Endothelial cell of umbilical vein (primary cell): ENCODE data around the gene TBC1D8. TPM values are rescaled to one million over a fixed set of nuclear protein-coding genes. Genes with fewer than 3 reads are reported as not detected.

Experiments
- BruUV-seq: library from RNA; stranded (reverse); fragments of 400-500 nt; replicated peaks from 2 replicates; lab custom pipeline; 2021; lab: Mats Ljungman, UMichigan
- CTCF ChIA-PET: fragments of 300-600, 350-600 bp; sonication (Branson Sonifier 250); formaldehyde crosslinking; loops from one replicate; lab custom pipeline; 2021; ENCODE audit warnings: antibody characterized with exemption, inconsistent platforms; lab: Charles Lee
- POLR2A ChIA-PET: fragments of 300-600, 350-600 bp; sonication (Branson Sonifier 250); formaldehyde crosslinking; loops from one replicate; lab custom pipeline; 2021; ENCODE audit warnings: antibody characterized with exemption, inconsistent platforms; lab: Charles Lee
- DNase-seq: peaks from one replicate; pipeline ENCODE4 v3.0.0-alpha.2; 2011; ENCODE audit warnings: low read depth, low spot score
- FAIRE-seq: peaks from 2 replicates; lab custom pipeline; 2011; peaks lifted over from hg19 to GRCh38; lab: Jason Lieb, UNC
- H2AFZ ChIP-seq: 2 replicates; pipeline ENCODE4 v1.6.0; 2012; ENCODE audit warnings: low read depth, low read length, control low read depth, inconsistent platforms
- H3K27ac ChIP-seq: 2 replicates; pipeline ENCODE4 v1.5.1; 2011; ENCODE audit warnings: low read depth, mild to moderate bottlenecking, control low read depth, low read length, moderate library complexity; ENCODE audit not compliant: insufficient read depth
- H3K27me3 ChIP-seq, 2 experiments: 2 replicates each; pipeline versions ENCODE4 v1.6.0 to v1.6.1; 2011; ENCODE audit warnings: low read length in 2 of 2, mixed read lengths in 1 of 2; ENCODE audit not compliant: control insufficient read depth in 2 of 2, insufficient read depth in 2 of 2
- H3K36me3 ChIP-seq, 2 experiments: 2 replicates in 1 of 2; 3 replicates in 1 of 2; pipeline ENCODE4 v1.5.1; 2011; ENCODE audit warnings: low read length in 2 of 2, mild to moderate bottlenecking in 1 of 2, moderate library complexity in 1 of 2; ENCODE audit not compliant: control insufficient read depth in 2 of 2, insufficient read depth in 2 of 2; ENCODE audit errors: extremely low read depth in 1 of 2
- H3K4me1 ChIP-seq: 3 replicates; pipeline ENCODE4 v1.5.1; 2011; ENCODE audit warnings: mild to moderate bottlenecking, low read length; ENCODE audit not compliant: control insufficient read depth, insufficient read depth; ENCODE audit errors: extremely low read depth
- H3K4me2 ChIP-seq: 2 replicates; pipeline ENCODE4 v1.6.1; 2011; ENCODE audit warnings: low read length, control low read depth, mixed read lengths; ENCODE audit not compliant: insufficient read depth
- H3K4me3 ChIP-seq, 3 experiments: fragments of 200-600 bp in 1 of 3; sonication (generic), shearing (Covaris generic) in 1 of 3; replicated peaks in 1 of 3; 2 replicates each; pipeline ENCODE4 v1.5.1; 2011 to 2016; ENCODE audit warnings: control low read depth in 3 of 3, low read length in 3 of 3, mild to moderate bottlenecking in 2 of 3, inconsistent platforms in 1 of 3, low read depth in 1 of 3, moderate library complexity in 1 of 3; ENCODE audit not compliant: insufficient read depth in 1 of 3
- H3K79me2 ChIP-seq: 2 replicates; pipeline ENCODE4 v1.6.0; 2012; ENCODE audit warnings: low read length, inconsistent platforms; ENCODE audit not compliant: control insufficient read depth, insufficient read depth
- H3K9ac ChIP-seq: replicated peaks from 2 replicates; pipeline ENCODE3; 2011; ENCODE audit warnings: low read length, control low read depth; ENCODE audit not compliant: insufficient read depth; ENCODE audit errors: extremely low read depth
- H3K9me1 ChIP-seq: replicated peaks from 3 replicates; pipeline ENCODE4 v1.6.0; 2011; ENCODE audit warnings: mild to moderate bottlenecking, low read length; ENCODE audit not compliant: control insufficient read depth, insufficient read depth; ENCODE audit errors: extremely low read depth
- H3K9me3 ChIP-seq: replicated peaks from 2 replicates; pipeline ENCODE4 v1.5.1; 2012; ENCODE audit warnings: low read length, inconsistent platforms; ENCODE audit not compliant: control insufficient read depth, insufficient read depth
- H4K20me1 ChIP-seq: replicated peaks from 2 replicates; pipeline ENCODE3; 2011; ENCODE audit warnings: mild to moderate bottlenecking, low read length; ENCODE audit not compliant: control insufficient read depth, insufficient read depth; ENCODE audit errors: extremely low read depth
- CTCF ChIP-seq, 2 donors: IDR thresholded peaks; 1 replicate in 1 of 2; 2 replicates in 1 of 2; pipeline ENCODE4 v1.5.1; 2011; ENCODE audit warnings: low read length in 2 of 2, mild to moderate bottlenecking in 2 of 2, moderate library complexity in 2 of 2, control low read depth in 1 of 2, inconsistent platforms in 1 of 2, low read depth in 1 of 2; ENCODE audit not compliant: insufficient read depth in 1 of 2; ENCODE audit errors: extremely low read depth in 1 of 2
- EZH2 ChIP-seq: IDR thresholded peaks from 2 replicates; pipeline ENCODE4 v1.6.1; 2012; ENCODE audit warnings: borderline replicate concordance, low read depth, mild to moderate bottlenecking, moderate library complexity, low read length, inconsistent platforms; ENCODE audit not compliant: severe bottlenecking
- FOS ChIP-seq: IDR thresholded peaks from 2 replicates; pipeline ENCODE4 v1.6.1; 2011; ENCODE audit warnings: mild to moderate bottlenecking, low read length, moderate library complexity, borderline replicate concordance; ENCODE audit not compliant: insufficient read depth
- dilution Hi-C: fragments of 300-500 bp; cut with MboI; formaldehyde crosslinking; loops from one replicate; pipeline ENCODE4 v1.15.0; 2019; ENCODE audit warnings: low sequenced_read_pairs; ENCODE audit not compliant: extremely low pct_ligation_motif_present
- intact Hi-C: fragments of 100-400 bp; cut with micrococcal nuclease; formaldehyde crosslinking; loops from one replicate; pipeline ENCODE4 v1.10.0; 2022
- polyA plus RNA-seq, 4 experiments: library from polyadenylated mRNA; depleted of rRNA in 3 of 4; stranded (reverse) in 3 of 4; unstranded in 1 of 4; fragments of >200 nt; gene quantifications; 2 replicates each; pipeline versions ENCODE4 v1.2.1 to v1.2.3, GENCODE V29; 2011 to 2012; ENCODE audit warnings: missing spikeins in 1 of 4
- total RNA-seq: library from RNA; stranded (reverse); gene quantifications from 2 replicates; pipeline ENCODE4 v1.2.3, GENCODE V29; 2021

Gene TBC1D8
- total and polyA plus RNA-seq, 2 donors (not counting 3 experiments of a cell fraction or from before 2014, with no cell fraction given): 28.5 to 32.1 TPM

- no peak overlapping the region for H3K9ac ChIP-seq
- H3K9me1 ChIP-seq: no peaks in the 10 kb centered on the region
- H4K20me1 ChIP-seq: no peaks in the 10 kb centered on the region
- H3K27ac ChIP-seq: no peak overlapping the region
- FAIRE-seq: no peak
- peaks cover 2 to 12% of the 10 kb centered on the region in 2 experiments for H3K36me3 ChIP-seq
- no TSS peak for BruUV-seq
- CTCF ChIA-PET: no interaction called here
- no peaks in the 10 kb centered on the region for H3K9me3 ChIP-seq
- peaks cover 6% of the 10 kb centered on the region for H3K4me1 ChIP-seq
- TF ChIP-seq FOS: no peak
- no peak for TF ChIP-seq CTCF (IDR thresholded peaks at IDR 0.05; ENCODE audit: extremely low read depth in 1 of 2, insufficient read depth in 1 of 2, low read depth in 1 of 2, low read length in 2 of 2)
- TF ChIP-seq EZH2: no peak
- no peaks in the 10 kb centered on the region for H3K27me3 ChIP-seq
- H3K79me2 ChIP-seq: peaks cover 6% of the 10 kb centered on the region
- intact Hi-C loops (no loop called here), dilution Hi-C loops (no loop called here)
- H3K4me2 ChIP-seq: no peak overlapping the region
- POLR2A ChIA-PET: no interaction called here
- no peak overlapping the region for H2AFZ ChIP-seq
- H3K4me3 ChIP-seq: no peak overlapping the region
- DNase-seq: no peak
These were observed 153.5 kb downstream of the TBC1D8 start for GRCh38 chr2:100997509-100998234.
